Measurements from ENCODE around the gene MANBA. TPM values are rescaled to one million over a fixed set of nuclear protein-coding genes. Genes with fewer than 3 reads are reported as not detected.

MANBA gene
- total RNA-seq, 4 donors from 2014 or later = 8.9 to 15.5 (median 12.6) TPM

GRCh38 chr4:102736636-102737549 is 23.9 kb downstream of the MANBA start:
- no peak for TF ChIP-seq CTCF (IDR thresholded peaks at IDR 0.05 in 4 of 5, conservative IDR thresholded peaks at IDR 0.05 in 1 of 5)
- no peak for TF ChIP-seq POLR2A (IDR thresholded peaks at IDR 0.05)
- ATAC-seq (no peak), DNase-seq (no peak)
- H3K36me3 ChIP-seq = no peaks in the 10 kb centered on the region
- in situ Hi-C loops (cut with MboI; ENCODE audit: low sequenced_read_pairs in 4 of 4) = no loop called here
- H3K4me3 ChIP-seq = no peak overlapping the region
- peaks cover 13 to 24% of the 10 kb centered on the region in 2 donors for H3K4me1 ChIP-seq
- no peaks in the 10 kb centered on the region for H3K9me3 ChIP-seq
- H3K27ac ChIP-seq = no peak overlapping the region
- intact Hi-C loops (cut with DNase I; ENCODE audit: low total_unique reads) = no loop called here
- no peaks in the 10 kb centered on the region for H3K27me3 ChIP-seq

GRCh38 chr4:102735582-102735981 is 25.2 kb downstream of the MANBA start:
- in situ Hi-C loops (cut with MboI; ENCODE audit: low sequenced_read_pairs in 4 of 4) (no loop called here), intact Hi-C loops (cut with DNase I; ENCODE audit: low total_unique reads) (no loop called here)
- TF ChIP-seq POLR2A (IDR thresholded peaks at IDR 0.05) = no peak
- TF ChIP-seq CTCF (IDR thresholded peaks at IDR 0.05 in 4 of 5, conservative IDR thresholded peaks at IDR 0.05 in 1 of 5) = no peak
- Histone ChIP-seq H3K4me1 (peaks cover 13 to 24% of the 10 kb centered on the region in 2 donors), H3K9me3 (no peaks in the 10 kb centered on the region), H3K4me3 (no peak overlapping the region), H3K27me3 (no peaks in the 10 kb centered on the region), H3K36me3 (peaks cover 0 to under 1% of the 10 kb centered on the region in 2 donors), H3K27ac (peak overlapping the region in 1 of 4 donors; percentile 28)
- ATAC-seq = no peak
- no peak for DNase-seq

- H3K27ac ChIP-seq = peak overlapping the region in 2 of 4 donors; percentile 28 to 52
- TF ChIP-seq POLR2A (IDR thresholded peaks at IDR 0.05) = no peak
- peaks cover 0 to 5% of the 10 kb centered on the region in 2 donors for H3K36me3 ChIP-seq
- H3K4me1 ChIP-seq = peaks cover 13 to 24% of the 10 kb centered on the region in 2 donors
- in situ Hi-C loops (cut with MboI; ENCODE audit: low sequenced_read_pairs in 4 of 4) = no loop called here
- DNase-seq (no peak), ATAC-seq (peak; percentile 23 to 24)
- no peak overlapping the region for H3K4me3 ChIP-seq
- no peaks in the 10 kb centered on the region for H3K27me3 ChIP-seq
- no peaks in the 10 kb centered on the region for H3K9me3 ChIP-seq
- intact Hi-C loops (cut with DNase I; ENCODE audit: low total_unique reads) = no loop called here
These were observed 26.0 kb downstream of the MANBA start for GRCh38 chr4:102734591-102735385.

- no peaks in the 10 kb centered on the region for H3K9me3 ChIP-seq
- intact Hi-C loops (cut with DNase I; ENCODE audit: low total_unique reads) = no loop called here
These were observed 26.7 kb downstream of the MANBA start for GRCh38 chr4:102734116-102734515.

More at GRCh38 chr4:102734116-102734515, 26.7 kb downstream of the MANBA start:
- TF ChIP-seq CTCF (IDR thresholded peaks at IDR 0.05 in 4 of 5, conservative IDR thresholded peaks at IDR 0.05 in 1 of 5) (no peak), POLR2A (IDR thresholded peaks at IDR 0.05) (no peak)
- ATAC-seq (no peak), DNase-seq (no peak)
- no peaks in the 10 kb centered on the region for H3K27me3 ChIP-seq
- no peak overlapping the region for H3K4me3 ChIP-seq
- H3K27ac ChIP-seq = peak overlapping the region in 2 of 4 donors; percentile 28 to 52
- H3K4me1 ChIP-seq = peaks cover 13 to 24% of the 10 kb centered on the region in 2 donors
- peaks cover 0 to 5% of the 10 kb centered on the region in 2 donors for H3K36me3 ChIP-seq
- in situ Hi-C loops (cut with MboI; ENCODE audit: low sequenced_read_pairs in 4 of 4) = no loop called here
